Right lobe of liver (tissue), 6 donors: ENCODE results near the gene CAV3. TPM values are rescaled to one million over a fixed set of nuclear protein-coding genes. Genes with fewer than 3 reads are reported as not detected.

ENCODE experiments used
- ATAC-seq, 4 donors: fragments of 200-7000 bp; cut with Tn5 transposase; one replicate each; pipeline ENCODE4 v1.9.1; 2020; ENCODE audit warnings: mild to moderate bottlenecking in 4 of 4, moderate library complexity in 4 of 4
- DNase-seq, 3 donors: peaks; one replicate each; pipeline ENCODE4 v3.0.0-alpha.2; 2020
- H3K27ac ChIP-seq, 3 donors: fragments of 200-600 bp; one replicate each; pipeline ENCODE4 v1.8.0; 2022
- H3K27me3 ChIP-seq, 2 donors: fragments of 200-600 bp; one replicate each; pipeline ENCODE4 v1.8.0; 2022
- H3K36me3 ChIP-seq, 4 donors: fragments of 200-600 bp; sonication (generic) in 1 of 4; one replicate each; pipeline versions ENCODE4 v1.5.1 to v1.8.0; 2017 to 2022; ENCODE audit warnings: control low read depth in 1 of 4
- H3K4me1 ChIP-seq, 4 donors: fragments of 200-600 bp; sonication (generic) in 1 of 4; one replicate each; pipeline versions ENCODE4 v1.5.1 to v1.8.0; 2017 to 2022; ENCODE audit warnings: control low read depth in 1 of 4
- H3K4me3 ChIP-seq, 3 donors: fragments of 200-600 bp; one replicate each; pipeline ENCODE4 v1.8.0; 2022
- H3K9me3 ChIP-seq, 4 donors: fragments of 200-600 bp; sonication (generic) in 1 of 4; one replicate each; pipeline versions ENCODE4 v1.5.1 to v1.8.0; 2017 to 2022; ENCODE audit warnings: control low read depth in 1 of 4
- CTCF ChIP-seq, 4 donors: fragments of 200-600 bp in 3 of 4; fragments of 450-650 bp in 1 of 4; IDR thresholded peaks; one replicate each; pipeline versions ENCODE4 v1.5.1 to v1.8.0; 2016 to 2022; ENCODE audit warnings: antibody characterized with exemption in 4 of 4, mild to moderate bottlenecking in 2 of 4
- POLR2A ChIP-seq: fragments of 450-650 bp; IDR thresholded peaks from one replicate; pipeline ENCODE4 v1.6.1; 2017; ENCODE audit warnings: antibody characterized with exemption, mild to moderate bottlenecking
- WGBS: methylation state at CpG from one replicate; pipeline ENCODE4 v1.1.6; 2018; ENCODE audit warnings: low coverage, low lambda C conversion rate; ENCODE audit not compliant: insufficient coverage; ENCODE audit errors: missing lambda C conversion rate; 5-methylcytosine and 5-hydroxymethylcytosine counted together
- intact Hi-C, 2 donors: fragments of 100-400 bp; cut with DNase I; formaldehyde crosslinking; loops; one replicate each; pipeline versions ENCODE4 v1.11.2 to v1.14.1; 2022
- total RNA-seq, 6 experiments: library from RNA; depleted of rRNA in 2 of 6; stranded (reverse); fragments of >200 nt in 2 of 6; fragmentation: NEBNext Ultra II Directional in 3 of 6; extraction: Animal tissue kit (Norgen Biotek cat#: 25700) in 3 of 6; gene quantifications; one replicate each; pipeline versions ENCODE4 v1.1.0 to v1.2.4, GENCODE V29; 2016 to 2023
- donor health status: DM: no; HTN: yes; CAD: no.
- donor health status: DM: no; HTN: no; CAD: no.
- donor health status: DM: no; HTN: no; CAD: no.
- donor health status: DM: no; HTN: yes; CAD: no.
- donor health status: DM: no; HTN: yes; CAD: no.

Gene CAV3
- total RNA-seq, 6 experiments from 2014 or later: not detected

- no peak for TF ChIP-seq CTCF (IDR thresholded peaks at IDR 0.05)
- no peak for TF ChIP-seq POLR2A
- Histone ChIP-seq H3K9me3 (no peaks in the 10 kb centered on the region), H3K27ac (no peak overlapping the region), H3K36me3 (no peaks in the 10 kb centered on the region), H3K4me1 (peaks cover 0 to 5% (median 0%) of the 10 kb centered on the region in 4 donors), H3K27me3 (no peaks in the 10 kb centered on the region), H3K4me3 (no peak overlapping the region)
- no peak for ATAC-seq
- intact Hi-C loops: loop anchor here in 1 of 2 donors (10.0 kb wide), 1 partner anchor 192 kb away; no protein-coding TSS in a partner anchor
- DNase-seq: no peak
- 73% methylated on average over 7 of the region's 11 CpGs for WGBS
These were observed 29.2 kb downstream of the CAV3 start for GRCh38 chr3:8762607-8763377.

- no peaks in the 10 kb centered on the region for H3K9me3 ChIP-seq
- no CpG with 5 or more reads among the region's 6 CpGs for WGBS
- ATAC-seq (no peak), DNase-seq (no peak)
- H3K27ac ChIP-seq: no peak overlapping the region
- TF ChIP-seq POLR2A (no peak), CTCF (IDR thresholded peaks at IDR 0.05) (no peak)
- H3K27me3 ChIP-seq: peaks cover 0 to 3% of the 10 kb centered on the region in 2 donors
- intact Hi-C loops: loop anchor here in 1 of 2 donors (10.0 kb wide), 1 partner anchor 190 kb away; no protein-coding TSS in a partner anchor
- no peaks in the 10 kb centered on the region for H3K36me3 ChIP-seq
- H3K4me1 ChIP-seq: peaks cover 0 to 13% (median 0%) of the 10 kb centered on the region in 4 donors
- no peak overlapping the region for H3K4me3 ChIP-seq
These were observed 30.9 kb downstream of the CAV3 start for GRCh38 chr3:8764528-8764927.

- Histone ChIP-seq H3K4me1 (peaks cover 0 to 13% (median 0%) of the 10 kb centered on the region in 4 donors), H3K27ac (no peak overlapping the region), H3K9me3 (no peaks in the 10 kb centered on the region), H3K36me3 (no peaks in the 10 kb centered on the region), H3K4me3 (no peak overlapping the region), H3K27me3 (peaks cover 0 to 3% of the 10 kb centered on the region in 2 donors)
- intact Hi-C loops: loop anchor here in 1 of 2 donors (10.0 kb wide), 1 partner anchor 189 kb away; no protein-coding TSS in a partner anchor
- ATAC-seq (no peak), DNase-seq (no peak)
- WGBS: 48% methylated on average over 3 of the region's 4 CpGs
- TF ChIP-seq CTCF (IDR thresholded peaks at IDR 0.05): no peak
- TF ChIP-seq POLR2A: no peak
These were observed 31.9 kb downstream of the CAV3 start for GRCh38 chr3:8765528-8765927.

GRCh38 chr3:8766148-8766547 is 32.5 kb downstream of the CAV3 start:
- Histone ChIP-seq H3K4me1 (peaks cover 0 to 13% (median 0%) of the 10 kb centered on the region in 4 donors), H3K4me3 (no peak overlapping the region), H3K27me3 (peaks cover 0 to 3% of the 10 kb centered on the region in 2 donors), H3K9me3 (no peaks in the 10 kb centered on the region), H3K27ac (no peak overlapping the region), H3K36me3 (no peaks in the 10 kb centered on the region)
- TF ChIP-seq CTCF (IDR thresholded peaks at IDR 0.05) (no peak), POLR2A (no peak)
- intact Hi-C loops: loop anchor here in 1 of 2 donors (10.0 kb wide), 1 partner anchor 189 kb away; no protein-coding TSS in a partner anchor
- no peak for DNase-seq
- no peak for ATAC-seq
- WGBS: 50% methylated on average over 1 of the region's 2 CpGs
